GM12878 (cell line): Measurements from ENCODE around the gene VAV2. TPM values are rescaled to one million over a fixed set of nuclear protein-coding genes. Genes with fewer than 3 reads are reported as not detected.

Experiments
- ATAC-seq: fragments of 200-7000 bp; cut with Tn5 transposase; 3 replicates; pipeline ENCODE4 v1.9.1; 2020; ENCODE audit warnings: mild to moderate bottlenecking, moderate library complexity
- BruUV-seq: library from RNA; stranded (reverse); fragments of 400-500 nt; replicated peaks from 2 replicates; lab custom pipeline; 2021; lab: Mats Ljungman, UMichigan
- CTCF ChIA-PET: fragments of 300-600 bp; sonication (Branson Sonifier 250); formaldehyde crosslinking; extraction: SDS; loops from one replicate; lab custom pipeline; 2021; ENCODE audit warnings: inconsistent platforms; lab: Yijun Ruan, JAX
- POLR2A ChIA-PET: fragments of 350-600 bp; formaldehyde crosslinking; extraction: SDS; loops from one replicate; lab custom pipeline; 2021; ENCODE audit warnings: inconsistent platforms; lab: Charles Lee
- RAD21 ChIA-PET: fragments of 300-600 bp; sonication (Branson Sonifier 250); formaldehyde crosslinking; loops from one replicate; lab custom pipeline; 2023; ENCODE audit warnings: antibody characterized with exemption; ENCODE audit not compliant: unreplicated experiment; lab: Charles Lee
- SMC1A ChIA-PET: fragments of 300-600 bp; sonication (Branson Sonifier 250); formaldehyde crosslinking; loops from one replicate; lab custom pipeline; 2023; ENCODE audit not compliant: unreplicated experiment, uncharacterized antibody; lab: Charles Lee
- DNase-seq: peaks from one replicate; pipeline ENCODE4 v3.0.0-alpha.2; 2011; ENCODE audit warnings: low read depth, low spot score
- FAIRE-seq: peaks from 3 replicates; lab custom pipeline; 2011; peaks lifted over from hg19 to GRCh38; lab: Jason Lieb, UNC
- H2AFZ ChIP-seq: 2 replicates; pipeline ENCODE4 v1.6.0; 2011; ENCODE audit warnings: low read depth, low read length, control low read depth; ENCODE audit not compliant: control insufficient read depth
- H3K27ac ChIP-seq: 2 replicates; pipeline ENCODE4 v1.5.1; 2011; ENCODE audit warnings: control low read depth; ENCODE audit not compliant: control insufficient read depth, insufficient read depth
- H3K27me3 ChIP-seq, 2 experiments: replicated peaks in 1 of 2; 2 replicates each; pipeline versions ENCODE4 v1.6.0 to v1.6.1; 2011; ENCODE audit warnings: low read length in 1 of 2; ENCODE audit not compliant: control insufficient read depth in 2 of 2, insufficient read depth in 2 of 2
- H3K36me3 ChIP-seq, 2 experiments: 2 replicates each; pipeline ENCODE4 v1.5.1; 2011; ENCODE audit warnings: low read length in 1 of 2; ENCODE audit not compliant: control insufficient read depth in 2 of 2, insufficient read depth in 2 of 2
- H3K4me1 ChIP-seq: 2 replicates; pipeline ENCODE4 v1.6.1; 2011; ENCODE audit warnings: mild to moderate bottlenecking, low read length, moderate library complexity, mixed read lengths; ENCODE audit not compliant: control insufficient read depth, insufficient read depth
- H3K4me2 ChIP-seq: 2 replicates; pipeline ENCODE4 v1.6.0; 2011; ENCODE audit warnings: control low read depth; ENCODE audit not compliant: control insufficient read depth, insufficient read depth
- H3K4me3 ChIP-seq: fragments of 200-600 bp; sonication (generic); 2 replicates; pipeline ENCODE4 v1.5.1; 2016
- H3K79me2 ChIP-seq: 2 replicates; pipeline ENCODE4 v1.6.0; 2011; ENCODE audit warnings: low read length; ENCODE audit not compliant: control insufficient read depth, insufficient read depth
- H3K9ac ChIP-seq: 2 replicates; pipeline ENCODE4 v1.8.0; 2011; ENCODE audit warnings: low read length, control low read depth, mixed read lengths; ENCODE audit not compliant: control insufficient read depth, insufficient read depth
- H3K9me3 ChIP-seq: replicated peaks from 3 replicates; pipeline ENCODE4 v1.5.1; 2011; ENCODE audit warnings: mild to moderate bottlenecking, low read length; ENCODE audit not compliant: control insufficient read depth, insufficient read depth
- H4K20me1 ChIP-seq: 2 replicates; pipeline ENCODE4 v1.6.0; 2011; ENCODE audit not compliant: control insufficient read depth, insufficient read depth
- DPF2 ChIP-seq: fragments of 450-650 bp; IDR thresholded peaks from 2 replicates; pipeline ENCODE4 v1.6.1; 2017; ENCODE audit warnings: mild to moderate bottlenecking
- EZH2 ChIP-seq: IDR thresholded peaks from 2 replicates; pipeline ENCODE4 v1.6.1; 2012; ENCODE audit warnings: low read depth, mild to moderate bottlenecking, control low read depth, inconsistent platforms, low read length, borderline replicate concordance; ENCODE audit not compliant: control insufficient read depth
- FOXK2 ChIP-seq: fragments of 450-650 bp; IDR thresholded peaks from 2 replicates; pipeline ENCODE4 v1.6.1; 2017; ENCODE audit warnings: mild to moderate bottlenecking, moderate library complexity
- LARP7 ChIP-seq: fragments of 450-650 bp; IDR thresholded peaks from 2 replicates; pipeline ENCODE4 v1.6.1; 2017; ENCODE audit warnings: mild to moderate bottlenecking
- NBN ChIP-seq: fragments of 450-650 bp; IDR thresholded peaks from 2 replicates; pipeline ENCODE4 v1.6.1; 2016
- NFXL1 ChIP-seq: fragments of 450-650 bp; IDR thresholded peaks from 2 replicates; pipeline ENCODE4 v1.6.1; 2017; ENCODE audit warnings: antibody characterized with exemption, mild to moderate bottlenecking, borderline replicate concordance
- PAX5 ChIP-seq: IDR thresholded peaks from 2 replicates; pipeline ENCODE4 v1.6.1; 2011; ENCODE audit warnings: low read depth, low read length, borderline replicate concordance
- POU2F2 ChIP-seq: IDR thresholded peaks from 3 replicates; pipeline ENCODE4 v1.6.1; 2011; ENCODE audit warnings: low read depth, mild to moderate bottlenecking, low read length, borderline replicate concordance
- TARDBP ChIP-seq: IDR thresholded peaks from 2 replicates; pipeline ENCODE4 v1.6.1; 2016; ENCODE audit warnings: borderline replicate concordance
- TBL1XR1 ChIP-seq: IDR thresholded peaks from 2 replicates; pipeline ENCODE4 v1.6.1; 2012; ENCODE audit warnings: low read depth, low read length, improper control_type of control experiment
- ZNF622 ChIP-seq: fragments of 450-650 bp; IDR thresholded peaks from 2 replicates; pipeline ENCODE4 v1.6.1; 2017; ENCODE audit warnings: mild to moderate bottlenecking, inconsistent platforms
- WGBS: methylation state at CpG from one replicate; pipeline ENCODE4 v1.1.6; 2016; ENCODE audit warnings: low lambda C conversion rate; ENCODE audit not compliant: insufficient replicate concordance, insufficient coverage; ENCODE audit errors: missing lambda C conversion rate; 5-methylcytosine and 5-hydroxymethylcytosine counted together
- in situ Hi-C: fragments of 300-500 bp; cut with MboI; formaldehyde crosslinking; loops from 9 replicates; pipeline ENCODE4 v1.14.3; 2018; ENCODE audit warnings: mixed read lengths
- intact Hi-C: fragments of 100-400 bp; cut with micrococcal nuclease; formaldehyde crosslinking; loops from one replicate; pipeline ENCODE4 v1.14.2; 2022; ENCODE audit not compliant: unreplicated experiment
- polyA plus RNA-seq, 11 experiments: library from polyadenylated mRNA; depleted of rRNA in 4 of 11; unstranded in 6 of 11; stranded (reverse) in 5 of 11; fragments of >200 nt; fragmentation: Nextera tagmentation in 4 of 11; fragmentation: Illumina TruSeq in 1 of 11; extraction: Ambion mirVana in 4 of 11; extraction: Trizol in 1 of 11; gene quantifications; 1 replicate in 1 of 11; 2 replicates in 10 of 11; pipeline versions ENCODE4 v1.2.1 to v1.2.3, GENCODE V29; 2011 to 2016; ENCODE audit warnings: inconsistent platforms in 2 of 11, missing spikeins in 2 of 11, low read depth in 1 of 11
- total RNA-seq, 4 experiments: library from RNA; depleted of rRNA in 3 of 4; stranded (reverse); fragments of >200 nt in 3 of 4; fragmentation: Illumina TruSeq in 1 of 4; extraction: Trizol in 1 of 4; gene quantifications; 2 replicates each; pipeline versions ENCODE4 v1.2.1 to v1.2.3, GENCODE V29; 2013 to 2021
- TF ChIP-seq, protein P1 (sequence below): fragments of 450-650 bp; IDR thresholded peaks from 2 replicates; pipeline ENCODE4 v1.6.1; 2016; ENCODE audit warnings: mild to moderate bottlenecking
- TF ChIP-seq, protein P2 (sequence below): IDR thresholded peaks from 2 replicates; pipeline ENCODE4 v1.6.1; 2012; ENCODE audit warnings: low read depth, low read length, improper control_type of control experiment
- TF ChIP-seq, protein P3 (sequence below): IDR thresholded peaks from 2 replicates; pipeline ENCODE4 v1.6.1; 2012; ENCODE audit warnings: mild to moderate bottlenecking, low read depth, low read length
- TF ChIP-seq, protein P4 (sequence below): fragments of 450-650 bp; IDR thresholded peaks from 2 replicates; pipeline ENCODE4 v1.6.1; 2017; ENCODE audit warnings: mild to moderate bottlenecking
- TF ChIP-seq, protein P5 (sequence below): IDR thresholded peaks from 2 replicates; pipeline ENCODE4 v1.6.1; 2011; ENCODE audit warnings: borderline replicate concordance, low read depth, mild to moderate bottlenecking, moderate library complexity, low read length; ENCODE audit not compliant: insufficient read depth, poor library complexity, severe bottlenecking

The VAV2 gene
- total and polyA plus RNA-seq, 10 of the 15 experiments (the other 5 are each of a cell fraction or from before 2014, with no cell fraction given): 0.13 to 43.9 (median 16.9) TPM

DNA sequence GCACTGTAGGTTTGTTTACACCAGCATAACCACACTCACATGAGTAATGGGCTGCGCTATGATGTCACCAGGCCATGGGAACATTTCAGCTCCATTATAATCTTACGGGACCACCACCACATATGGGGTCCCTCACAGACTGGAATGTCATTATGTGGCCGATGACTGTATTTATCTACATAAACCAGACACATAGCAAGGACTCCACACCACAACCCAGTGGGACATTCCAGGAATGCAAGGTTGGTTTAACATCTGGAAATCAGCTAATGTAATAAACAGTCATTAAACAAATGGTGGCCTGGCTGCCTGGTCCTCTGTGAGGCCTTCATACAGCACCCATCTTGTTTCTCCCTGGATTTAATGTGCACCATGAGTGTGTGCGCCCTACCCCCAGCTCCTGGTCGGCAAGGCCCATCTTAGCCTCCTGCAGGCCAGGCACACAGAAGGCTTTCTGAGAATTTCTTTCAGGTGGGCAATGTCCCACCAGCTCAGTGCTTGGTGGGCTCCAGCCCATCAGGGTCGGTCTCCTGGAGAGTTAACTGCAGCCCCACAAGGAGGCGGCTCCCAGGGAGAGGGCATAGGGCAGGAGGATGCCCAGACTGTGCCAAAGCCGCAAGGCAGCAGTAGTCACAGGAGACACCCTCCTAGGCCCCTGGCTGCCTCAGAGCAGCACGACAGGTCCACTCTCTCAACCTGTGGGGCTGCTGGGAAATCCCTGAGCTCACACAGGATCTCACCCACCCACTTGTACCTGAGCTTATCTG is 218.1 kb downstream of the VAV2 start:
- Histone ChIP-seq H3K27me3 (no peaks in the 10 kb centered on the region), H3K4me3 (no peak overlapping the region), H3K9ac (no peak overlapping the region), H3K4me2 (no peak overlapping the region), H4K20me1 (no peaks in the 10 kb centered on the region), H3K27ac (no peak overlapping the region), H3K4me1 (no peaks in the 10 kb centered on the region), H3K79me2 (no peaks in the 10 kb centered on the region), H3K36me3 (peaks cover 9 to 40% of the 10 kb centered on the region in 2 experiments; a peak in 3 of 4 replicates), H3K9me3 (peaks cover 5% of the 10 kb centered on the region; the same call in 1 of the 3 replicates), H2AFZ (no peak overlapping the region)
- intact Hi-C loops: no loop called here
- POLR2A ChIA-PET: no interaction called here
- ATAC-seq (no peak), DNase-seq (no peak), FAIRE-seq (no peak)
- 93% methylated on average over 9 of the region's 9 CpGs for WGBS
- SMC1A ChIA-PET: interaction anchor here (0.7 kb wide), 1 partner anchor 8 kb away, joined by 3 read pairs; no protein-coding TSS in a partner anchor
- no TSS peak for BruUV-seq
- CTCF ChIA-PET: interaction anchor here (0.6 to 2.2 kb wide), 4 partner anchors 8 to 220 kb away, joined by 3 to 15 read pairs (median 5); no protein-coding TSS in a partner anchor
- in situ Hi-C loops: no loop called here
- RAD21 ChIA-PET: no interaction called here
- TF ChIP-seq ZNF622 (no peak), PAX5 (no peak), EZH2 (no peak), NBN (no peak), TBL1XR1 (no peak), POU2F2 (no peak), DPF2 (no peak), FOXK2 (no peak), TARDBP (no peak), LARP7 (no peak), NFXL1 (no peak)
- TF ChIP-seq, protein P1, sequence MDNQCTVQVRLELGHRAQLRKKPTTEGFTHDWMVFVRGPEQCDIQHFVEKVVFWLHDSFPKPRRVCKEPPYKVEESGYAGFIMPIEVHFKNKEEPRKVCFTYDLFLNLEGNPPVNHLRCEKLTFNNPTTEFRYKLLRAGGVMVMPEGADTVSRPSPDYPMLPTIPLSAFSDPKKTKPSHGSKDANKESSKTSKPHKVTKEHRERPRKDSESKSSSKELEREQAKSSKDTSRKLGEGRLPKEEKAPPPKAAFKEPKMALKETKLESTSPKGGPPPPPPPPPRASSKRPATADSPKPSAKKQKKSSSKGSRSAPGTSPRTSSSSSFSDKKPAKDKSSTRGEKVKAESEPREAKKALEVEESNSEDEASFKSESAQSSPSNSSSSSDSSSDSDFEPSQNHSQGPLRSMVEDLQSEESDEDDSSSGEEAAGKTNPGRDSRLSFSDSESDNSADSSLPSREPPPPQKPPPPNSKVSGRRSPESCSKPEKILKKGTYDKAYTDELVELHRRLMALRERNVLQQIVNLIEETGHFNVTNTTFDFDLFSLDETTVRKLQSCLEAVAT: no peak
- TF ChIP-seq, protein P2, sequence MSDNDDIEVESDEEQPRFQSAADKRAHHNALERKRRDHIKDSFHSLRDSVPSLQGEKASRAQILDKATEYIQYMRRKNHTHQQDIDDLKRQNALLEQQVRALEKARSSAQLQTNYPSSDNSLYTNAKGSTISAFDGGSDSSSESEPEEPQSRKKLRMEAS: no peak
- TF ChIP-seq, protein P3, sequence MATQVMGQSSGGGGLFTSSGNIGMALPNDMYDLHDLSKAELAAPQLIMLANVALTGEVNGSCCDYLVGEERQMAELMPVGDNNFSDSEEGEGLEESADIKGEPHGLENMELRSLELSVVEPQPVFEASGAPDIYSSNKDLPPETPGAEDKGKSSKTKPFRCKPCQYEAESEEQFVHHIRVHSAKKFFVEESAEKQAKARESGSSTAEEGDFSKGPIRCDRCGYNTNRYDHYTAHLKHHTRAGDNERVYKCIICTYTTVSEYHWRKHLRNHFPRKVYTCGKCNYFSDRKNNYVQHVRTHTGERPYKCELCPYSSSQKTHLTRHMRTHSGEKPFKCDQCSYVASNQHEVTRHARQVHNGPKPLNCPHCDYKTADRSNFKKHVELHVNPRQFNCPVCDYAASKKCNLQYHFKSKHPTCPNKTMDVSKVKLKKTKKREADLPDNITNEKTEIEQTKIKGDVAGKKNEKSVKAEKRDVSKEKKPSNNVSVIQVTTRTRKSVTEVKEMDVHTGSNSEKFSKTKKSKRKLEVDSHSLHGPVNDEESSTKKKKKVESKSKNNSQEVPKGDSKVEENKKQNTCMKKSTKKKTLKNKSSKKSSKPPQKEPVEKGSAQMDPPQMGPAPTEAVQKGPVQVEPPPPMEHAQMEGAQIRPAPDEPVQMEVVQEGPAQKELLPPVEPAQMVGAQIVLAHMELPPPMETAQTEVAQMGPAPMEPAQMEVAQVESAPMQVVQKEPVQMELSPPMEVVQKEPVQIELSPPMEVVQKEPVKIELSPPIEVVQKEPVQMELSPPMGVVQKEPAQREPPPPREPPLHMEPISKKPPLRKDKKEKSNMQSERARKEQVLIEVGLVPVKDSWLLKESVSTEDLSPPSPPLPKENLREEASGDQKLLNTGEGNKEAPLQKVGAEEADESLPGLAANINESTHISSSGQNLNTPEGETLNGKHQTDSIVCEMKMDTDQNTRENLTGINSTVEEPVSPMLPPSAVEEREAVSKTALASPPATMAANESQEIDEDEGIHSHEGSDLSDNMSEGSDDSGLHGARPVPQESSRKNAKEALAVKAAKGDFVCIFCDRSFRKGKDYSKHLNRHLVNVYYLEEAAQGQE: no peak
- TF ChIP-seq, protein P4, sequence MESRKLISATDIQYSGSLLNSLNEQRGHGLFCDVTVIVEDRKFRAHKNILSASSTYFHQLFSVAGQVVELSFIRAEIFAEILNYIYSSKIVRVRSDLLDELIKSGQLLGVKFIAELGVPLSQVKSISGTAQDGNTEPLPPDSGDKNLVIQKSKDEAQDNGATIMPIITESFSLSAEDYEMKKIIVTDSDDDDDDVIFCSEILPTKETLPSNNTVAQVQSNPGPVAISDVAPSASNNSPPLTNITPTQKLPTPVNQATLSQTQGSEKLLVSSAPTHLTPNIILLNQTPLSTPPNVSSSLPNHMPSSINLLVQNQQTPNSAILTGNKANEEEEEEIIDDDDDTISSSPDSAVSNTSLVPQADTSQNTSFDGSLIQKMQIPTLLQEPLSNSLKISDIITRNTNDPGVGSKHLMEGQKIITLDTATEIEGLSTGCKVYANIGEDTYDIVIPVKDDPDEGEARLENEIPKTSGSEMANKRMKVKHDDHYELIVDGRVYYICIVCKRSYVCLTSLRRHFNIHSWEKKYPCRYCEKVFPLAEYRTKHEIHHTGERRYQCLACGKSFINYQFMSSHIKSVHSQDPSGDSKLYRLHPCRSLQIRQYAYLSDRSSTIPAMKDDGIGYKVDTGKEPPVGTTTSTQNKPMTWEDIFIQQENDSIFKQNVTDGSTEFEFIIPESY: no peak
- TF ChIP-seq, protein P5, sequence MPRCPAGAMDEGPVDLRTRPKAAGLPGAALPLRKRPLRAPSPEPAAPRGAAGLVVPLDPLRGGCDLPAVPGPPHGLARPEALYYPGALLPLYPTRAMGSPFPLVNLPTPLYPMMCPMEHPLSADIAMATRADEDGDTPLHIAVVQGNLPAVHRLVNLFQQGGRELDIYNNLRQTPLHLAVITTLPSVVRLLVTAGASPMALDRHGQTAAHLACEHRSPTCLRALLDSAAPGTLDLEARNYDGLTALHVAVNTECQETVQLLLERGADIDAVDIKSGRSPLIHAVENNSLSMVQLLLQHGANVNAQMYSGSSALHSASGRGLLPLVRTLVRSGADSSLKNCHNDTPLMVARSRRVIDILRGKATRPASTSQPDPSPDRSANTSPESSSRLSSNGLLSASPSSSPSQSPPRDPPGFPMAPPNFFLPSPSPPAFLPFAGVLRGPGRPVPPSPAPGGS: no peak
